GM12892 (cell line): ENCODE measurements around the gene TRABD2B.

ENCODE experiments used
- DNase-seq: peaks from one replicate; pipeline ENCODE4 v3.0.0; 2011; ENCODE audit not compliant: insufficient read length
- FAIRE-seq: peaks from 2 replicates; lab custom pipeline; 2011; peaks lifted over from hg19 to GRCh38; lab: Jason Lieb, UNC
- POLR2A ChIP-seq: IDR thresholded peaks from 2 replicates; pipeline ENCODE4 v1.6.1; 2011; ENCODE audit warnings: low read depth, low read length, control low read depth
- POLR2AphosphoS5 ChIP-seq: IDR thresholded peaks from 2 replicates; pipeline ENCODE4 v1.6.1; 2011; ENCODE audit warnings: low read depth, low read length, control low read depth
- TAF1 ChIP-seq: IDR thresholded peaks from 2 replicates; pipeline ENCODE4 v1.6.1; 2011; ENCODE audit warnings: low read depth, mild to moderate bottlenecking, control low read depth, low read length, borderline replicate concordance

The TRABD2B gene

DNA sequence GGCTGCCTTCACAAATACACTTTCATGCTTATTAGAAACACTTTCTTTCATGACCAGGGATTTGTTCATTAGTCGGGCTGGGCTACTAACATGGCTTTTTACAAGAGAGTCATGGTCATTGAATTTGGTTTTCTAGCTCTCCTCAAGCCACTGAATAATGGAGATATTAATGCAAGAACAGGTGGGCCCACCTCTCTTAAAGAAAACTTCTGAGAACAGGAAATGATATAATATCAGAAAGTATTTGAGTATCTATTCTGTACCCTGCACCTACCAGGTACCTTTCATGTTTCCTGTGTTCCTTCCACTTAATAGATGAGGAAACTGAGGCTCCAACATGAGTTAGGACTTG is 90.0 kb downstream of the TRABD2B start:
- no peak for TF ChIP-seq POLR2A
- no peak for TF ChIP-seq TAF1
- no peak for TF ChIP-seq POLR2AphosphoS5
- no peak for FAIRE-seq

DNA sequence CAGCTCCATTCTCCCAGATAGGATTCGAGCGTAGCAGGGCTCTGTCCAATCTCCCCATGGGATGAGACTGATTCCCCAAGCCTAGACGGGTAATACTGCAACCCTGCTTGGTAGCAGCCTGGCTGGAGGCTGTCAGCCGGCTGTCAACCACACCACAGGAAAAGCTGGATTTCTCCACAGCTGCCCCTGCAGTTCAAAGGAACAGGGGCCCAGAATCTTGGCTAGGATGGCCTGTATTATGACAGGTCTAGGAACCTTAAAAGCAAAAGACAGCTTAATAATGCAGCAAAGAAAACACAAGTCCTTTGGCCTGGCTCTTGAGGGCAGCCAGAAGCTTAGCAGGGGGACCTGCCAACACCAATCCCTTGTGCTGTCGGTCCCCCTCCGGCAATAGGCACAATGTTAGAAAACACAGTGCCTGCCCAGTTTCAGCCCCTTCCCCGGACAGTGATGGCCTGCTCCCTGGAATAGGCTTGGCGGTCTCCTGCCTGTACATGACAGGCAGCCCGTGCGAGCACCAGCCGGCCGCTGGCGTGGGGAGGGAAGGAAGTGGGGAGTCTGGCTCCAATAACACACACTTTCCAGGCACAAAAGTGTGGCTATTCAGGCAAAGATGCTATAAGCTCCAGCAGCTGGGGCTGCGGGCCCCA is 90.5 kb downstream of the TRABD2B start:
- FAIRE-seq (no peak), DNase-seq (no peak)
- TF ChIP-seq POLR2AphosphoS5 = no peak
- TF ChIP-seq POLR2A = no peak
- TF ChIP-seq TAF1 = no peak

More for the DNA sequence above, 90.0 kb downstream of the TRABD2B start:
- DNase-seq = no peak

- FAIRE-seq = no peak
- no peak for TF ChIP-seq TAF1
- no peak for TF ChIP-seq POLR2AphosphoS5
- TF ChIP-seq POLR2A = no peak
- no peak for DNase-seq
Observed at GRCh38 chr1:47906009-47906432, 91.2 kb downstream of the TRABD2B start.

DNA sequence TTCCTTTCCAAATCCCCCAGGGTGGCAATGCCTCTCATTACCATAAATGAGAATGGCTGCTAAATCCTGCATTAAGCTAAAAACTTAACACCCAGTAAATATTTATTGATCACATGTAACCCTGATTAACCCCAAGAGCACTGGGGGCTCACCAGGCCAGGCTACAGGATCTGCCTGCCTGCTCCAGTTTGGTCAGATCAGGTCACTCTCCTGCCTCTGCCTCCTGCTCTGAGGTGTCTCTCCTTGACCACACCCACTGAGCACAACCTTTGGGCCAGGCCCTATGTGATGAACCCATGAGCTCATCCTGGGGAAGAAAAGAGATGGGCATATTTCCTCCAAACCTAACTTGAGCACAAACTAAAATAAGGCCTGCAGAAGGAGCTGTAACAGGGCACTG is 93.5 kb downstream of the TRABD2B start:
- TF ChIP-seq POLR2A = no peak
- no peak for TF ChIP-seq TAF1
- TF ChIP-seq POLR2AphosphoS5 = no peak
- DNase-seq (no peak), FAIRE-seq (no peak)

DNA sequence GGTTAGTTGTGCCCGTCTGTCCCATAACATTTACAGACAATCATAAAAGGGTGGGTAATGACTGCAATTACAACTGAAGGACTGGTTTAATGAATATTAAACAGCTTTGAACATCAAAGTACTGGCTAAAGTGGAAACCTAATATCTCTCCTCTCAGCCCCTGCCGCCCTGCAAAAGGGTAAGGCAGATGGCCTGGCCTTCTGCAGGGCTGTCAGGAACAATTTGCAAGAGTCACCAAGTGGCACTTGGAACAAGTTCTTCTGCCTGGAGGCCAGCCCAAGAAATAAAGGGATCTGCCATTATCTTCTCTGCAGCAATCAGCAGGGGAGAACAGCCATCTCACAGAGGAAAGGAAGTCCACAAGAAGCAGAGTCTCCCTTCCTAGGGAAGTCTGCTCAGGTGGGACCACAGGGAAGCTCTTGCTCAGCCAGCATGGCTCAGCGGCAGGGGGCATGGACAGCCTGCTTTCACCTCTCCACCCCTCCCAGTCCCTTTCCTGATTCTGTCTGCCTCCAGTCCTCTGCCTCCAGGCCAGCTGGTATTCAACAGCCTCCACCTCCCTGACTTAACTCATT is 96.1 kb downstream of the TRABD2B start:
- no peak for TF ChIP-seq TAF1
- no peak for FAIRE-seq
- DNase-seq = no peak

- no peak for TF ChIP-seq POLR2A
- TF ChIP-seq POLR2AphosphoS5 = no peak
- FAIRE-seq (no peak), DNase-seq (no peak)
Observed at GRCh38 chr1:47898133-47898845, 98.9 kb downstream of the TRABD2B start.

DNA sequence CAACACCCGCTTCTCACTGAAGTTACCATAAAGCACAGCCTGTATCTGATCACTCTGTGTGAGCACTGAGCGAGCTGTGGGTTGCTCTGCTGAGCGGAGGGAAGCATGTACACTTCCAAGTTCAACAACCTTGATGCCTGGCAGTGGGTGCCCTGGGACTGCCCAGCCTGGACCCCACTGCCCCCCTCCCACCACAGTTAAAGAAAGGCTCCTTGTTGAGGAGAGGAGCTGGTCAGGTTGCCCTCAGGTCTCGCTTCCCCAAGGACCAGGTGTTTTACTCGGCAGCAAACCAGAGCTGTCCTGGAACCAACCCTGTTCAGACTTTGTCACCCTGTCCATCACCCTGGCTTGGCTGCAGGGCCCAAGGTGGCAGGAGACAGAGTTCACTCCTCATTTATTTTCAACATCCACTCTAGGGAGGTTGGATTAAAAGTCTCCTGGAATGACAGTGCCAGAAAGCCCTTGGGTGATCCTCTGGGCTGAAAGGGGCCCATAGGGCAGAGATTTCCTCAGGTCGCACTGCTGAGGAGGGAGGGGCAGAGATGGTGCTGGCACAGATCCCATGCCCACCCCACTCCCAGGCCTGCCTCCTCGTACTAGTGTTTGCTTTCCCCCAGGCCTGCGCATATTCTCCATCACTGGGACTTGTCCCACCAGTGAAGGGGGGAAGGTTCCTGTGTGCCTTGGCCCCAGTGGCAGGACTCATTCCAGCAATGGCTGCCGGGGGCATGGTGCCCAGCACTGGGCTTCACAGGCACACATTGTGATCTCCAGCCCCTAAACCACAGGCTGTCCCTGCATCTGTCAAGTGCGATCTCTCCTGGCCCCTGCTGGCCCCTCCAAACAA is 101.7 kb downstream of the TRABD2B start:
- FAIRE-seq = no peak
- no peak for DNase-seq
- TF ChIP-seq POLR2A (no peak), TAF1 (no peak), POLR2AphosphoS5 (no peak)

GRCh38 chr1:47894410-47895278 is 102.5 kb downstream of the TRABD2B start:
- DNase-seq = no peak
- FAIRE-seq = no peak

DNA sequence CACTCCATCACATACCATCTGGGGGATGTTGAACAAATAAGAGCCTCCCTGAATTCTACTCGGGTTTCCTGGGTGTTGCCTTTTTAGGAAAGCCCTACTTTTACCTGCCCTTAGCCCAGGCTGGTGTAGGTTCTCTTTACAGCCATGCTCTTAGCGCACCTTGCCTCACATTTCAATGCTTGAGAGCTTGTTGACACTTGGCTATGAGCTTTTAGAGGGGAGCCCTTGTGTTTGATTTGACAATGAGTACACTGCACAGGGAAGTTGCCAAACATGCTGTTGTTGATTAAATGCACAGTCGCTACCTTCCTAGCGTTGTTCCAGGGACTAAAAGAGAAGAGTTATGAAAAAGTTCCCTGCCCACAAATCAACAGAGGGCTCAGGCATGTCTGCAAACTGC is 103.8 kb downstream of the TRABD2B start:
- DNase-seq = no peak
- TF ChIP-seq POLR2AphosphoS5 (no peak), POLR2A (no peak), TAF1 (no peak)
- FAIRE-seq = no peak

More at GRCh38 chr1:47894410-47895278, 102.5 kb downstream of the TRABD2B start:
- TF ChIP-seq POLR2AphosphoS5 (no peak), POLR2A (no peak), TAF1 (no peak)

DNA sequence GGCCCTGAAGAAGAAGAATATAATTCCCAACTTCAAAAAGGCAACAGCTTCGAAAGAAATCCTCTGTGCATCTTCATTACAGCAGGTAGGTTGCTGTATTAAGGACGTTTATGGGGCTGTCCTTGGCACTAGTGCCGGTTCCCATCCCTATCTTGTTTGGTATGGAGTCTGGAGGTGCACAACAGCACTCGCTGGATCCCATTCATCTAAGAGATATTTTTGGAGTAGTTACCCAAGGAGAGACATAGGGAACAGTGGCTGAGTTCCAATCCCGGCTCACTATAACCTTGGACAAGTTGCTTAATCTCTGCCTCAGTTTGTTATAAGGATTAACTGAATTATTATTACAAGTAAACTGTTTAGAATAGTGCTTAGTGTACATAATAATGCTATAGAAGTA is 106.4 kb downstream of the TRABD2B start:
- TF ChIP-seq TAF1 (no peak), POLR2AphosphoS5 (no peak), POLR2A (no peak)
- FAIRE-seq (no peak), DNase-seq (no peak)

- FAIRE-seq (no peak), DNase-seq (no peak)
- no peak for TF ChIP-seq TAF1
- TF ChIP-seq POLR2A = no peak
- TF ChIP-seq POLR2AphosphoS5 = no peak
Observed at GRCh38 chr1:47888294-47888629, 108.9 kb downstream of the TRABD2B start.
